Transverse colon (tissue), 3 donors: ENCODE results near the gene ANKH.

Experiments used
- CTCF ChIP-seq, 5 experiments: fragments of 200-600 bp in 3 of 5; fragments of 450-650 bp in 2 of 5; sonication (generic) in 3 of 5; IDR thresholded peaks; 1 replicate in 2 of 5; 2 replicates in 3 of 5; pipeline ENCODE4 v1.5.1; 2016 to 2017; ENCODE audit warnings: antibody characterized with exemption in 5 of 5, inconsistent platforms in 3 of 5, mild to moderate bottlenecking in 2 of 5, moderate library complexity in 1 of 5
- EP300 ChIP-seq: sonication (generic); formaldehyde crosslinking; IDR thresholded peaks from one replicate; pipeline ENCODE4 v1.6.1; 2017; ENCODE audit warnings: antibody characterized with exemption, low read depth

- TF ChIP-seq CTCF (IDR thresholded peaks at IDR 0.05) (no peak), EP300 (no peak)
These were observed 21.9 kb downstream of the ANKH start for GRCh38 chr5:14849516-14850294.
